OCI-LY7 (cell line): ENCODE measurements around the gene RANBP17. TPM values are rescaled to one million over a fixed set of nuclear protein-coding genes. Genes with fewer than 3 reads are reported as not detected.

Experiments used
- BruUV-seq: library from RNA; stranded (reverse); fragments of 400-500 nt; replicated peaks from 2 replicates; lab custom pipeline; 2021; lab: Mats Ljungman, UMichigan
- CTCF ChIA-PET: fragments of 300-600 bp; sonication (Branson Sonifier 250); formaldehyde crosslinking; loops from one replicate; lab custom pipeline; 2022; ENCODE audit warnings: antibody characterized with exemption; ENCODE audit not compliant: unreplicated experiment; lab: Charles Lee
- POLR2A ChIA-PET: fragments of 300-600 bp; sonication (Branson Sonifier 250); formaldehyde crosslinking; loops from one replicate; lab custom pipeline; 2022; ENCODE audit warnings: antibody characterized with exemption; lab: Charles Lee
- DNase-seq: peaks from one replicate; pipeline ENCODE4 v3.0.0-alpha.2; 2015; ENCODE audit warnings: low spot score
- H2AFZ ChIP-seq: fragments of 200-600 bp; sonication (generic), shearing (Covaris generic); 2 replicates; pipeline ENCODE4 v1.6.1; 2014; ENCODE audit warnings: mild to moderate bottlenecking, antibody characterized with exemption, low read length, moderate library complexity
- H3K27ac ChIP-seq: fragments of 200-600 bp; sonication (generic); 2 replicates; pipeline ENCODE4 v1.5.1; 2014; ENCODE audit warnings: mixed run types, low read depth, mild to moderate bottlenecking, moderate library complexity, low read length, inconsistent platforms; ENCODE audit not compliant: poor library complexity, severe bottlenecking
- H3K36me3 ChIP-seq: fragments of 200-600 bp; sonication (generic); 2 replicates; pipeline ENCODE4 v1.6.1; 2014; ENCODE audit warnings: mild to moderate bottlenecking, antibody characterized with exemption, low read length, moderate library complexity, mixed read lengths; ENCODE audit not compliant: insufficient read depth
- H3K4me1 ChIP-seq: fragments of 200-600 bp; sonication (generic); 2 replicates; pipeline ENCODE4 v1.5.1; 2014; ENCODE audit warnings: mild to moderate bottlenecking, low read length; ENCODE audit not compliant: insufficient read depth, poor library complexity, severe bottlenecking
- H3K4me2 ChIP-seq: fragments of 200-600 bp; sonication (generic); 2 replicates; pipeline ENCODE4 v1.6.1; 2014; ENCODE audit warnings: mild to moderate bottlenecking, low read length
- H3K4me3 ChIP-seq: fragments of 200-600 bp; sonication (generic); 2 replicates; pipeline ENCODE4 v1.5.1; 2014; ENCODE audit warnings: mild to moderate bottlenecking, low read depth, low read length; ENCODE audit not compliant: poor library complexity, severe bottlenecking
- H3K79me2 ChIP-seq: fragments of 200-600 bp; sonication (generic); 2 replicates; pipeline ENCODE4 v1.6.1; 2016; ENCODE audit warnings: low read depth, mild to moderate bottlenecking, low read length, moderate library complexity, mixed read lengths; ENCODE audit not compliant: insufficient read depth
- H3K9me2 ChIP-seq: fragments of 200-600 bp; sonication (generic); 2 replicates; pipeline ENCODE4 v1.6.1; 2016; ENCODE audit warnings: mild to moderate bottlenecking, low read length, mixed read lengths; ENCODE audit not compliant: insufficient read depth
- H3K9me3 ChIP-seq: fragments of 200-600 bp; sonication (generic); 2 replicates; pipeline ENCODE4 v1.6.1; 2014; ENCODE audit warnings: mild to moderate bottlenecking, mixed run types, low read length, mixed read lengths
- H4K20me1 ChIP-seq: fragments of 200-600 bp; sonication (generic); 2 replicates; pipeline ENCODE4 v1.6.1; 2014; ENCODE audit warnings: mild to moderate bottlenecking, antibody characterized with exemption, low read length, moderate library complexity, mixed read lengths; ENCODE audit not compliant: insufficient read depth
- CTCF ChIP-seq: fragments of 200-600 bp; sonication (generic); conservative IDR thresholded peaks from 2 replicates; pipeline ENCODE4 v1.5.1; 2014; ENCODE audit warnings: mild to moderate bottlenecking, antibody characterized with exemption, low read length, moderate library complexity, mixed read lengths
- EZH2phosphoT487 ChIP-seq: fragments of 200-600 bp; sonication (generic); IDR thresholded peaks from 2 replicates; pipeline ENCODE4 v1.6.1; 2018; ENCODE audit warnings: low read depth, borderline replicate concordance, mild to moderate bottlenecking, mixed run types, antibody characterized with exemption, low read length, moderate library complexity, mixed read lengths
- intact Hi-C: fragments of 100-400 bp; cut with micrococcal nuclease; formaldehyde crosslinking; loops from one replicate; pipeline ENCODE4 v1.10.0; 2022; ENCODE audit not compliant: unreplicated experiment
- small RNA-seq: library from RNA; depleted of rRNA; stranded (forward); fragments of <200 nt; gene quantifications from one replicate; pipeline ENCODE3, GENCODE V24; 2014
- total RNA-seq, 2 experiments: library from RNA; depleted of rRNA in 1 of 2; stranded (reverse); fragments of >200 nt in 1 of 2; shearing (Covaris generic) in 1 of 2; gene quantifications; 2 replicates each; pipeline ENCODE4 v1.2.3, GENCODE V29; 2014 to 2022

RANBP17 gene
- total RNA-seq, 2 experiments from 2014 or later, result not detected

GRCh38 chr5:171344936-171345608, 483.3 kb downstream of the RANBP17 start:
- no TSS peak for BruUV-seq
- POLR2A ChIA-PET, result no interaction called here
- H3K4me1 ChIP-seq, result no peaks in the 10 kb centered on the region

More at GRCh38 chr5:171344936-171345608, 483.3 kb downstream of the RANBP17 start:
- CTCF ChIA-PET, result no interaction called here
- no peak for DNase-seq
- Histone ChIP-seq H3K27ac (no peak overlapping the region), H3K4me2 (no peak overlapping the region), H3K9me2 (no peaks in the 10 kb centered on the region), H2AFZ (no peak overlapping the region), H3K9me3 (no peaks in the 10 kb centered on the region), H3K79me2 (no peaks in the 10 kb centered on the region), H3K4me3 (no peak overlapping the region), H3K36me3 (no peaks in the 10 kb centered on the region), H4K20me1 (no peaks in the 10 kb centered on the region)
- TF ChIP-seq EZH2phosphoT487 (no peak), CTCF (no peak)
- intact Hi-C loops, result no loop called here

Small RNA genes within 50 kb of the gene (small RNA-seq; reads per million reads assigned to genes)
- not detected for gene AC091980.1

Other genes starting within 250 kb of the RANBP17 start
- not detected in 2 replicates for gene GABRP, start 78.3 kb upstream of the RANBP17 start, total RNA-seq (2014; rRNA removed; shearing (Covaris generic))
- gene GABRP, start 78.3 kb upstream of the RANBP17 start, total RNA-seq (2022), result not detected in 2 replicates